ENCODE data around the gene SPEG.

Gene SPEG

DNA sequence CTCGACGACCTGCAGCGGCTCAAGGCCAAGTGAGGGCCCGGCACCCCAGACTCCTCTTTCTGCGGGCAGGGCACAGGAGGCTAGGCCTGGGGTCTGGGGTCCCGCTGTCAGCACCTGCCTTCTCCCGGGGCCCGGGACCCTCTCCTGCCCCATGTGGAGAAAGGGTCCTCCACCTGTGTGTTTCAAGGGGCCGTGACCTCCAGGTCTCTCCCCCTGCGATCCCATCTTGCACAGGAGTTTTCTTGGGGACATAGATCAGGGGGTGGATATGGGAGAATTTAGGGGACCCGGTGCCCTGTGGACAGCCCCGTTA lies 15.7 kb upstream of the SPEG start:
- no peak for DNase-seq
- intact Hi-C loops (cut with DNase I): no loop called here

DNA sequence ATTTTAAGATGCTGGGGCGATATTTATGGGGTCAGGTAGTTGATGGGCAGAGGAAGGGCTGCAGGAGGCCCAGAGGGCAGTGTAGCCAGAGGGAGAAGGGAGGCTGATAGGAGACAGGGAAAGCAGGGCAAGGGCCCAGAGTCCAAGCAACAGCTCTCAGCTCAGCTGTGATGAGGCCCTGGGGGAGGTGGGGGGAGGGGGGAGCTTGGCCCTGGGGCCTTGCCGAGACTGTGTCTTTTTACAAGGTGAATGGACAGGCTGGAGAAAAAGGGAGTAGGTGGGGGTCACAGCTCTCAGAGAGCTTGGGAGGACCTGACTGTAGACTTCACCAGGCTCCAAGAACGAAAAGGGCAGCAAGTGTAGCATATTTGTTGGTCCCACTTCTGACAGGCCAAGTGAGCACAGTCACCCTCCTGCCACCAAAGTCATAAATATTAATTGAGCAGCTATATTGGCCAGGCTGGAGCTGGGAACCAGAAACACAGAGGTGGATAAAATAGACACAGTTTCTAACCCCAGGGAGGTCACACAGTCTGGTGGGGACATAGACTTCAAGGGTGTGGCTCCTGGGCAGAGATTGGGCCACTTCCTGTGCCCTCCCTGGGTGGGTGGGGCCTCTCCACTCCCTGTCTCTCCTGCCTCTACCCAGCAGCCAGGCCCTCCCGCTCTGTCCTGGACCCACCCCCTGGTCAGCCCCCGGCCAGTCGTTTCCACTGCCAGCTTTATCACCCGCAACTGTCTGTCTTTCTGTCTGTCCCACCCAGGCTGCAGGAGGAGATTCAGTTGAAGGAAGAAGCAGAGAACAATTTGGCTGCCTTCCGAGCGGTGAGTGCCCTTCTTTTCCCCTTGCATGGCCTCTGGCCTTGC lies 15.1 kb upstream of the SPEG start:
- intact Hi-C loops (cut with DNase I): no loop called here

DNA sequence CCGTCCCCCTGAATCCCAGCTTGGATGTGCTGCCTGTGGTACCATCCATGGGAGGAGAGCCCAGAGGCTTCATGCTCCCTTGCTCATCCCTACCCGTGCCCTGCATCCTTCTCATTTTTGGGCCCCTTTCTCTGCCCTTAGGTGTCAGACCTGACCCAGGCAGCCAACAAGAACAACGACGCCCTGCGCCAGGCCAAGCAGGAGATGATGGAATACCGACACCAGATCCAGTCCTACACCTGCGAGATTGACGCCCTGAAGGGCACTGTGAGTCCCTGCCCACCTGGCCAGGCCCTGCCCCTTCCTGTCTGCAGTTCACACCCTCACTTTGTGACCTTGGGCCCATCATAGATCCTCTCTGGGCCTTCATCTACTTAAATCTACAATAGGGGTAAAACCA lies 14.0 kb upstream of the SPEG start:
- DNase-seq: no peak
- intact Hi-C loops (cut with DNase I): no loop called here

More for the DNA sequence above, 15.1 kb upstream of the SPEG start:
- no peak for DNase-seq

DNA sequence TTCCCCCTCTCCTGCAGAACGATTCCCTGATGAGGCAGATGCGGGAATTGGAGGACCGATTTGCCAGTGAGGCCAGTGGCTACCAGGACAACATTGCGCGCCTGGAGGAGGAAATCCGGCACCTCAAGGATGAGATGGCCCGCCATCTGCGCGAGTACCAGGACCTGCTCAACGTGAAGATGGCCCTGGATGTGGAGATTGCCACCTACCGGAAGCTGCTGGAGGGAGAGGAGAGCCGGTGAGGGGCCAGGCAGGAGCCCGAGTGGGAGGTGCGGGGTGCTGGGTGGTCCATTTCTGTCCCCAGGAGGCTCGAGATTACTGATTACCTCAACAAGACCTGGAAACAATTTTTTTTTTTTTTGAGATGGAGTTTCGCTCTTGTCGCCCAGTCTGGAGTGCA lies 13.3 kb upstream of the SPEG start:
- DNase-seq: no peak
- intact Hi-C loops (cut with DNase I): no loop called here

GRCh38 chr2:219422952-219423534 lies 11.6 kb upstream of the SPEG start:
- no peak for DNase-seq
- intact Hi-C loops (cut with DNase I): no loop called here

DNA sequence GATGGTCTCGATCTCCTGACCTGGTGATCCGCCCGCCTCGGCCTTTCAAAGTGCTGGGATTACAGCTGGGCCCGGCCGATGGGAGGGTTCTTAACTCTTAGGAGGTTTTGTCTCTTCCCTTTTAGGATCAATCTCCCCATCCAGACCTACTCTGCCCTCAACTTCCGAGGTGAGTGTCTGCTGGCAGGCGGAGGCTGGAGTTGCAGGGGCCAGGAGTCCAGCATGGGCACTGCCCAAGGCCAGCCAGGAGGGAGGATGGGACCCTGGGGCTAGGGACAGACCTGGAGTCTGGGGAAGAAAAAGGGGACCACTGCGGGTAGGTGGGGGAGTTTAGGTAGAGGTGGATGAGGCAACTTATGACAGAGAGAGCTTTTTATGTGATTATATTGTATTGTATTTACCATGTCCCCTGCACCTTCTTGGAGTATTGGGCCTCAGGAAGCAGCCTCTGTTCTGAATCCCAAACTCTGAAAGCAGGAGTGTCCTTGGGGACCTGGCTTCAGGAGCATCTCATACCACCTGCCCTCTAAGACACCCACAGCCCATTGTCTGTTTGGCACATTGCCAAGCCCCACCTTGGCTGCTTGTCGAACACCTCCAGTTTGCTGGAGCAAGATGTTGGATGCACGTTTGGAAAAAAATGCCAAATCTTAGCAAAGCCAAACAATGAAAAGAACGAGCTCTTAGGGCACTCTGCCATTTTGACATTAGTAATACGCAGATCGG lies 10.8 kb upstream of the SPEG start:
- intact Hi-C loops (cut with DNase I): no loop called here
- DNase-seq: no peak

- no peak for DNase-seq
- intact Hi-C loops (cut with DNase I): no loop called here
Measured at GRCh38 chr2:219425238-219426067, 9.2 kb upstream of the SPEG start.

DNA sequence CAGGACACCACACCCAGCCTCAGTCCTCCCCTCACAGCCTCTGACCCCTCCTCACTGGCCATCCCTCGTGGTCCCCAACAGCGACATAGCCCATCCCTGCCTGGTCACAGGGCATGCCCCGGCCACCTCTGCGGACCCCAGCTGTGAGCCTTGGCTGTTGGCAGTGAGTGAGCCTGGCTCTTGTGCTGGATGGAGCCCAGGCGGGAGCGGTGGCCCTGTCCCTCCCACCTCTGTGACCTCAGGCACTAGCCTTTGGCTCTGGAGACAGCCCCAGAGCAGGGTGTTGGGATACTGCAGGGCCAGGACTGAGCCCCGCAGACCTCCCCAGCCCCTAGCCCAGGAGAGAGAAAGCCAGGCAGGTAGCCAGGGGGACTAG lies 8.6 kb upstream of the SPEG start:
- intact Hi-C loops (cut with DNase I): no loop called here
- DNase-seq: no peak

GRCh38 chr2:219426534-219427136 lies 8.0 kb upstream of the SPEG start:
- intact Hi-C loops (cut with DNase I): no loop called here
- no peak for DNase-seq

DNA sequence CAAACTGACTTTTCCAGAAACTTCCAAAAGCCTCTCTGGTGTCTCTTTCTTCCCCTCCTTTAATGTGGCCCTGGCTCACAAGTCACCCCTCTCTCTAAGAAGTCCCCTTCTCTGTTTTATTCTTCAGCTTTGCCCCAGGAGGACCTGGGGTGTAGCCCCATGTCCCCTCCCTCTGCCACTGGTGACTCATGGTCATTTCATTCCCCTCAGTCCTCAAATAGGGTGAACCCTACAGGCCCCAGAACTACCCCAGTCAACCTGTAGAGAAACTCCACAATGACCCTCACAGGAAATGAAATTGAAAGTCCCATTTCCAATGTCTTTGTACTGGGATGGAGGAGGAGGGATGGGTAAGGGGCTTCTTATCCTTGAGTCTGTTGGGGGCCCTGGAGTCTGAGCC lies 6.2 kb upstream of the SPEG start:
- intact Hi-C loops (cut with DNase I): no loop called here
- DNase-seq: no peak

- no peak for DNase-seq
- intact Hi-C loops (cut with DNase I): no loop called here
Measured at GRCh38 chr2:219429958-219430606, 4.6 kb upstream of the SPEG start.

DNA sequence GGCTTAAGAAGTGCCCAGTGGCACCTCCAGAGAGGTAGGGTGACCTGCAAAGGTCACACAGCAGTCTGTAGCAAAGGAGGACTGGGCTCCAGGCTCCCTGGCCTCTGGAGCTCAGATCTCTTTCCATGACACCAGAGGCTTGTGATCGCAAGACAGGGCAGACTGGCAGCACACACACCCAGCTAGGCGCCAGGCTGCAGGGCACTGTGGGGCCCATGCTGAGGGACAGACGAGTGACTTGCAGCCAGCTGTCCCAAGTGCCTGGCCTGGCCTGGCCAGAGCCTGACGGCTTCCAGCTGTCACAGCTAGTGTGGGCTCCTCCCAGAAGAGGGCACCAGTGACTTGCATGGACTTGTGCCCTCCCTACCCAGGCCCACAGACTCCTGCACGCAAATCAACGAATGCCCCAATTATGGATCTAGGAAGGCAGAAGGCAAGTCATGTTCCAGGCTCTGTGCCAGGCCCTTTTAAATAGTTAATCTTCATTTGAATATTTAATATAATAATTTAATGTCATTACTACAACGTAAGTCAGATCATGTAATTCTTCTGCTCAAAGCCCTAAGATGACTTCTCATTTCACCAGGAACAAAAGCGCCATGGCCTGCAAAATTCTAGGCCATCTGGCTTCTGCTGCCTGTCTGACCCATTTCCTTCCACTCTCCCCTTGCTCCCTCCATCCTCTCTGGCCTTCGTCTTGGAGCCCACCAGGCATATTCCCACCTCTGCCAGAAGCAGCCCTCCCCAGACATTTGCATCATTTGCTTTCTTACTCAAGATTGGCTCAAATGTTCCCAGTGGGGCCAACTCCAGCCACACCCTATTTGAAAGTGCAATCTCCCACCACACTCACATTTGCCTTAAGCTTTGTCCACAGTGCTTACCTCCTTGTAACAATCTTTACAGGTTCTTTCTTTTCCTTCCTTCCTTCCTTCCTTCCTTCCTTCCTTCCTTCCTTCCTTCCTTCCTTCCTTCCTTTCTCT lies 3.7 kb upstream of the SPEG start:
- DNase-seq: peak in 14 of 42 donors; percentile 21 to 72 (median 36)
- intact Hi-C loops (cut with DNase I): no loop called here

DNA sequence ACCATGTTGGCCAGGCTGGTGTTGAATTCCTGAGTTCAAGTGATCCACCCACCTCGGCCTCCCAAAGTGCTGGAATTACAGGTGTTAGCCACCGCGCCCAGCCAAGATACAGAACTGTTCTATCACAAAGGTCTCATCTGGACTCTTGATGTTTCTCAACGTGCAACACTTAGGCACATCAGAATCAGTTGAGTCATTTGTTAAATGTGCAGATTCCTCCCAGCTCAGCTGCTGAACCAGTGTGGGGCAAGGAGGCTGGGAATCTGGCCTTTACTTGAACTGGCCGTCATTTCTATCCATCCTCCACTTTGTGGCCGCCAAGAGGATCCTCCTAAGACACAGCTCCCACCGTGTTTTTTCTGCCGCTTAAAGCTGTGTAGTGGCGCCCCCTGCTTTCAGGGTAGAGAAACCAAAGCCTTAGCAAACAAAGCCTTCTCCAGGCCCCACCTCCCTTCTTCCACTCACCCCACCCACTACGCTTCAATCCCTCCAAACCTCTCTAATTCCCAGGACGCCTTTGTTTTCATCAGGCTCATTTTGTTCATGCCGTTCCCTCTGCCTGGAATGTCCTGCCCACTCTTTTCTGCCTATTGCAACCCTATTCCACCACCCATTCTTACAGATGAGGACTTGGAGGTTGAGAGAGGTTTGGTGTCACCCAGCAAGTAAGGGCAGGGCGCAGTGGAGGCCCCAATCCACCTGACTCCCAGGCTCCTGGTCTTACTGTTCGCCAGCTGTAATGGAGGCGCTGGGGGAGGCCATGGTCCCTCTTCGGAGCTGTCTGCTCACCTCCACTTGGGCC lies 776 bp upstream of the SPEG start:
- no peak for DNase-seq
- intact Hi-C loops (cut with DNase I): no loop called here

GRCh38 chr2:219434468-219434717 lies 250 bp upstream of the SPEG start:
- no peak for DNase-seq
- intact Hi-C loops (cut with DNase I): no loop called here

DNA sequence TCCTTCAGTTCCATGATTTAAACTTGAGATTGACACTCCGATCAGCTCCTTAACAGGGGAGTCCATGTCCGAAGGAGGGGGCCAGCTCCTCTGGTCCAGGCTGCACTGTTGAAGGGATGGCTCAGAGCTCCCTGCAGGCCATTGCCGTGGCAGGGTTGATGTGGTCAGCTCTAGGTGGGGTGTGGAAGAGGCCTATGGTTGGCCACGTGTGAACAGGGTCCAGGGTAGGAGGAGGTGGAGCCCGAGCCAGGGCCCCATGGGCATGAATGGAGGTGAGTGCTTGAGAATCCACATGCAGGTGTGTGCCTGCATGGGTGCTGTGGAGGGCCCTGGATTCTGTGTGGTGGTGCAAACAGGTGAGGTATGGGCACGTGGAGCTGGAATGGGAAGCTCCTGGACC lies 1.1 kb downstream of the SPEG start:
- intact Hi-C loops (cut with DNase I): no loop called here
- no peak for DNase-seq

DNA sequence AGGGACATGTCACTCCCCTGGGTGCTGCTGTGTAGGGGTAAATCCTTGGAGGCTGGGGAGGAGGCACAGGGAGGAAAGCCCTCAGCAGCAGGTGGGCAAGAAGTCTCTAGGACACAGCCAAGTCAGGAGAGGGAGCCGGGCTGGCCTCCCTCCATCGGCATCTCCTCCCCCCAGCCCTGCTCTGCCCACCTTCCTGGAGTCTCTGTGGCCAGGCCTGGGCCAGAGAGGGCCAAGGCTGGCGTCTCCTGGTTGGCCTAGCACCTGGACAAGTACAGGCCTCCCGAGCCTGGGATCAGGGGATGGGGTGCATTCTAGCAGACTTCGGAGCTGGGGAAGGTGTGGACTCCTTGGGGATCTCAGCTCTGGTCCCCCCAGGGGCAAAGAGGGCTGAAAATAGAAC lies 1.8 kb downstream of the SPEG start:
- DNase-seq: no peak
- intact Hi-C loops (cut with DNase I): no loop called here

GRCh38 chr2:219437141-219437540 lies 2.5 kb downstream of the SPEG start:
- DNase-seq: no peak
- intact Hi-C loops (cut with DNase I): no loop called here

Measured in head of caudate nucleus (tissue), 42 donors.